Kidney (tissue), 14 donors: ENCODE results near the gene XRCC3. TPM values are rescaled to one million over a fixed set of nuclear protein-coding genes. Genes with fewer than 3 reads are reported as not detected.

Source experiments
- DNase-seq, 5 donors: peaks; one replicate each; pipeline ENCODE4 v3.0.0-alpha.2; 2013 to 2020
- FAIRE-seq: peaks from 2 replicates; lab custom pipeline; 2012; peaks lifted over from hg19 to GRCh38; lab: Jason Lieb, UNC
- H3K27ac ChIP-seq, 2 donors: one replicate each; pipeline ENCODE4 v1.7.0; 2013; ENCODE audit warnings: low read depth in 2 of 2, low read length in 2 of 2, inconsistent platforms in 1 of 2
- H3K27me3 ChIP-seq: one replicate; pipeline ENCODE4 v1.7.1; 2013; ENCODE audit warnings: low read length, inconsistent platforms; ENCODE audit not compliant: control insufficient read depth, insufficient read depth
- H3K36me3 ChIP-seq, 3 donors: one replicate each; pipeline versions ENCODE4 v1.7.0 to v1.7.1; 2013; ENCODE audit warnings: low read length in 3 of 3, control low read depth in 1 of 3, inconsistent platforms in 1 of 3; ENCODE audit not compliant: insufficient read depth in 3 of 3, control insufficient read depth in 2 of 3
- H3K4me1 ChIP-seq, 3 donors: one replicate each; pipeline versions ENCODE4 v1.7.0 to v1.7.1; 2013; ENCODE audit warnings: low read length in 3 of 3, inconsistent platforms in 1 of 3, low read depth in 1 of 3; ENCODE audit not compliant: control insufficient read depth in 2 of 3, insufficient read depth in 2 of 3
- H3K4me3 ChIP-seq, 3 donors: one replicate each; pipeline versions ENCODE4 v1.7.0 to v1.8.1; 2013; ENCODE audit warnings: low read length in 3 of 3, control low read depth in 1 of 3, inconsistent platforms in 1 of 3
- H3K9ac ChIP-seq, 3 donors: one replicate each; pipeline versions ENCODE4 v1.7.0 to v1.7.1; 2013; ENCODE audit warnings: low read length in 3 of 3, control low read depth in 1 of 3, inconsistent platforms in 1 of 3
- H3K9me3 ChIP-seq, 3 donors: one replicate each; pipeline versions ENCODE4 v1.7.0 to v1.7.1; 2013; ENCODE audit warnings: low read length in 3 of 3, control low read depth in 1 of 3, inconsistent platforms in 1 of 3; ENCODE audit not compliant: control insufficient read depth in 2 of 3, insufficient read depth in 1 of 3
- intact Hi-C: fragments of 100-400 bp; cut with DNase I; formaldehyde crosslinking; loops from one replicate; pipeline ENCODE4 v1.11.1; 2022
- polyA plus RNA-seq: library from polyadenylated mRNA; stranded (reverse); fragments of 350-450 nt; fragmentation: Illumina TruSeq; extraction: RNeasy Lipid Tissue Mini Kit (QIAGEN cat#74804); gene quantifications from one replicate; pipeline ENCODE4 v1.2.3, GENCODE V29; 2014; ENCODE audit warnings: low read depth, low replicate concordance; ENCODE audit not compliant: insufficient read depth
- total RNA-seq: library from RNA; stranded (reverse); fragmentation: NEBNext Ultra II Directional; extraction: Animal tissue kit (Norgen Biotek cat#: 25700); gene quantifications from one replicate; pipeline ENCODE4 v1.2.1, GENCODE V29; 2021
- TF ChIP-seq, protein P1 (sequence below): IDR thresholded peaks from 3 replicates; pipeline ENCODE4 v1.5.1; 2012; ENCODE audit warnings: mild to moderate bottlenecking, moderate library complexity, borderline replicate concordance; ENCODE audit not compliant: insufficient read depth; ENCODE audit errors: extremely low read depth
- donor health status: control.
- donor health status: control.
- donor health status: control.
- donor health status: control.
- donor health status: control.
- donor health status: DM: yes; HTN: yes; CAD: no.
- donor health status: Normal renal cell carcinoma (clear cell type).

The XRCC3 gene
- total and polyA plus RNA-seq, 2 donors from 2014 or later, result 2.8 to 6.3 TPM

DNA sequence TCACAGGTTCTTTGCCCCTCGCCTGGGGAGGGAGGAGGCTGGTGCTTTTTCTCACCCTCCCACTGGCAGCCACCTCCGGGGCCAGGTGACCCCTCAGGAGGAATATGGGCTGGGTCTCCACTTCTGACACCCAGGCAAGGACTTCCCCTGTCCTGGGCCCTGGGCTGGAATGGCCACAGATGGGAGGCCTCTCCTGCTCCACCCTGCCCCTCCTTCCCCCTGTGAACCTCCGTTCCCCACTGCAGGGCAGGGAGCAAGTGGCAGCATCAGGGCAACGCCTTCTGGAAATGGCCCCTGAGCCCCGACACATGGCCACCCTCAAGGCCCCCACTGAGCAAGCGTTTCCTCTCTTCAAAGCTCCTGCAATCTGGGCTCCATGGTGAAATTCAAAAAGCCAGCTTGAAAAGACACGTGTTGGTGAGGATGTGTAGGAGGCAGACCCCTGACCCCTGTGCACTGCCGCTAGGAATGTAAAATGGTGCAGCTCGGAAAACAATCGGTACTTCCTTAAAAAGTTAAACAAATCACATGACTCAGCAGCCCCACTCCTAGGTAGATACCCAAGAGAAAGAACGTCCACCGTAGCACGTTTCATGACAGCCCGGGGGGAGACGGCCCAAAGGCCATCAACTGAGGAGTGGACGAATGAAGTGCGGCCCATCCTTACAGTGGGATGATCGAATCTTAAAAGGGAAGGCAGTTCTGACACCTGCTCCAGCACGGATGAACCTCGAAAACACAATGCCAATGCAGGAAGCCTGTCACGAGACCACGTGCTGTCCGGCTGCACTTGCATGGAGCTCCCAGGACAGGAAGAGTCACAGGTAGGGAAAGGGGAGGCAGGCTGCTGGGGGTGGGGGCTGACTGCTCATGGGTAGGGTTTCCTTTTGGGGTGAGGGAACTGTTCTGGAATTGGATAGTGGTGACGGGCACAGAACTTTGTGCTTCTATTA, 11.5 kb downstream of the XRCC3 start:
- intact Hi-C loops, result no loop called here
- no peak for FAIRE-seq
- Histone ChIP-seq H3K9me3 (no peaks in the 10 kb centered on the region), H3K4me3 (no peak overlapping the region), H3K27ac (no peak overlapping the region), H3K9ac (no peak overlapping the region), H3K27me3 (no peaks in the 10 kb centered on the region), H3K4me1 (peaks cover 0 to 15% (median 0%) of the 10 kb centered on the region in 3 donors), H3K36me3 (peaks cover 0 to 16% (median 2%) of the 10 kb centered on the region in 3 donors)
- TF ChIP-seq, protein P1, sequence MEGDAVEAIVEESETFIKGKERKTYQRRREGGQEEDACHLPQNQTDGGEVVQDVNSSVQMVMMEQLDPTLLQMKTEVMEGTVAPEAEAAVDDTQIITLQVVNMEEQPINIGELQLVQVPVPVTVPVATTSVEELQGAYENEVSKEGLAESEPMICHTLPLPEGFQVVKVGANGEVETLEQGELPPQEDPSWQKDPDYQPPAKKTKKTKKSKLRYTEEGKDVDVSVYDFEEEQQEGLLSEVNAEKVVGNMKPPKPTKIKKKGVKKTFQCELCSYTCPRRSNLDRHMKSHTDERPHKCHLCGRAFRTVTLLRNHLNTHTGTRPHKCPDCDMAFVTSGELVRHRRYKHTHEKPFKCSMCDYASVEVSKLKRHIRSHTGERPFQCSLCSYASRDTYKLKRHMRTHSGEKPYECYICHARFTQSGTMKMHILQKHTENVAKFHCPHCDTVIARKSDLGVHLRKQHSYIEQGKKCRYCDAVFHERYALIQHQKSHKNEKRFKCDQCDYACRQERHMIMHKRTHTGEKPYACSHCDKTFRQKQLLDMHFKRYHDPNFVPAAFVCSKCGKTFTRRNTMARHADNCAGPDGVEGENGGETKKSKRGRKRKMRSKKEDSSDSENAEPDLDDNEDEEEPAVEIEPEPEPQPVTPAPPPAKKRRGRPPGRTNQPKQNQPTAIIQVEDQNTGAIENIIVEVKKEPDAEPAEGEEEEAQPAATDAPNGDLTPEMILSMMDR, result no peak
- DNase-seq, result no peak

DNA sequence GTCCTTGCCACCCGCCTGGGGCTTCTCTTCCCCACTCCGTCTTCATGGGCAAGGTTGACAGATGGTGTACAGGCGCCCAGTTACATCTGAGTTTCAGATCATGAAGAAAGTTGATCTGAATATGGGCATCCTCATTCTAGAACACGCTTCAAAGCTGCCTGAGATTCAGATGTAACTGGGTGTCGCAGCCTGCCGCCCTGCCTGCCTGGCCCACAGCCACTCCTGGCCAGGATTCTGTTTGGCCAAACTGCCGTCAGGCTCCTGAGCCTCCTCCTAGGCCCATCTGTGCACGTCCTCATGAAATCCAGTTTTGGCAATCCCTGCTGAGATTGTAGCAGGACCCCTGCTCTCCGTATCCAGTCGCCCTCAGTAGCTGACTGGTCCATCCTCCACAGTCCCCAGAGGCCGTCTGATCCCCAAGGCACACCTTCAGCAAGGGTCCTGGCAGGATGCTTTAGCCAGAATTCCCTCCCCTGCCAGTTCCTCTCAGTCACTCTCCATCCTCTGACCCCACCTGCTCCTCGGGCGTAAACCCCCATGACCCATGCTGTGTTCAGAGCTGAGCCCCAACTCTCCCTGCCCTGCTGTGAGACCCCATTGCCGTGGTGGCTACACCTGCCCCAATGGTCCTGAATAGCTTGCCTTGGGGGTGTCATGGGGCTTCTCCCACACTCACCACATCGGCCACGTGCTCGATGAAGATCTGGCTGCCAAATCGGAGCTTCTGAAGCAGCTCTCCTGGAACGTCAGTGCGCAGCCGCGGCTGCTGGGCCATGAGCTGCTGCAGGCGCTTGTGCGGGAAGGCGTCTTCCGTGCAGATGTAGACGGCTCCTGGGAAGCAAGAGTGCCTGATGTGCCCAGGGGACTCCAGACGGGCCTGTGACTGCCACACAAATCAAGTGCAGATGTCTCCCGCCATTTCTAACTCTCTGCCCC, 12.5 kb downstream of the XRCC3 start:
- Histone ChIP-seq H3K27me3 (no peaks in the 10 kb centered on the region), H3K9ac (no peak overlapping the region), H3K9me3 (no peaks in the 10 kb centered on the region), H3K4me1 (peaks cover 0 to 15% (median 0%) of the 10 kb centered on the region in 3 donors), H3K27ac (no peak overlapping the region), H3K4me3 (no peak overlapping the region), H3K36me3 (peaks cover 0 to 16% (median 2%) of the 10 kb centered on the region in 3 donors)
- TF ChIP-seq, protein P1, result no peak
- DNase-seq (no peak), FAIRE-seq (no peak)
- intact Hi-C loops, result no loop called here

DNA sequence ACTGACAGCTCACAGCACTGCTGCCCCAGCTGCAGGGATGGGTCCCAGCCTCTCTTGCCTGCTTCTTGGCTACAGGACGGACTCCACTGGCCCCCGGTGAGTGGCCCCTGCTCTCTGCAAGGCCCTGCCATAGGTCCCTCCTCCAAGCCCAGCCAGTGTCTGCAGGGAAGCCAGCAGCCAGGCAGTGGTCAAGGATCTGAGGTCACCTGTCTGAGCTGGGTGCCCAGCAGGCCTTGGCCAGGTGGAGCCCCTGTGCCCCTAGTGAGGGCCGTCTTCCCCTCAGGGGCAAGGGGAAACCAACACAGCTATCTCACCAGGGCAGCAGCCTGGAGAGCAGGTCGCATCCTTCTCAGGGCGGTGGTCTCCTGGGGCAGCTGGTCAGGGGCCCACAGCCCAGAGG, 13.2 kb downstream of the XRCC3 start:
- DNase-seq (no peak), FAIRE-seq (no peak)
- H3K4me3 ChIP-seq, result no peak overlapping the region
- no peaks in the 10 kb centered on the region for H3K9me3 ChIP-seq
- no peak overlapping the region for H3K27ac ChIP-seq
- intact Hi-C loops, result no loop called here
- H3K27me3 ChIP-seq, result no peaks in the 10 kb centered on the region
- H3K36me3 ChIP-seq, result peaks cover 0 to 16% (median 5%) of the 10 kb centered on the region in 3 donors
- no peak overlapping the region for H3K9ac ChIP-seq
- H3K4me1 ChIP-seq, result peaks cover 0 to 18% (median 4%) of the 10 kb centered on the region in 3 donors
- TF ChIP-seq, protein P1, result no peak
